Tibial nerve (tissue), 3 donors: Measurements from ENCODE around the gene COQ2.

Experiments used
- POLR2A ChIP-seq, 2 donors: fragments of 450-650 bp; IDR thresholded peaks; one replicate each; pipeline ENCODE4 v1.6.1; 2017; ENCODE audit warnings: antibody characterized with exemption in 2 of 2, mild to moderate bottlenecking in 2 of 2, moderate library complexity in 2 of 2
- TF ChIP-seq, protein P1 (sequence below), 5 experiments: fragments of 200-600 bp in 3 of 5; fragments of 450-650 bp in 2 of 5; sonication (generic) in 3 of 5; IDR thresholded peaks; one replicate each; pipeline ENCODE4 v1.5.1; 2016 to 2019; ENCODE audit warnings: antibody characterized with exemption in 5 of 5, mild to moderate bottlenecking in 3 of 5, moderate library complexity in 2 of 5

DNA sequence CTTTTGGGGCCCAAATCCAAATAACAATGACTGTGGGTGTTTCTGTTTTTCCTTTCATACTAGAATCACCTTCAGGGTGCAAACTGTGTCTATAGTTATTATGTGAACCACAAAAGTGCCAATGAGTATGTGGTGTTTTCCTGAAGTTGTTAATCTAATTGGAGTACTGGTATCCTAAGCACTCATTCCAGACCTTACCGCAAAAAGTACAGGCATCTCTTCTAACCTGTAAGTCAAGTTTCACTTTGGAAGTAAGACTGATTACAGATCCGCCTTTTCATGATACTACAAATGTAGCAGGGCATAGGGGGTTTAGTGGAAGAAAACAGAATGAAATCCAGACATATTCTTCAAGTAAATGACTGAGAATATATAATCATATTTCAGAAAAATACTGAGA, 16.1 kb downstream of the COQ2 start:
- TF ChIP-seq, protein P1, sequence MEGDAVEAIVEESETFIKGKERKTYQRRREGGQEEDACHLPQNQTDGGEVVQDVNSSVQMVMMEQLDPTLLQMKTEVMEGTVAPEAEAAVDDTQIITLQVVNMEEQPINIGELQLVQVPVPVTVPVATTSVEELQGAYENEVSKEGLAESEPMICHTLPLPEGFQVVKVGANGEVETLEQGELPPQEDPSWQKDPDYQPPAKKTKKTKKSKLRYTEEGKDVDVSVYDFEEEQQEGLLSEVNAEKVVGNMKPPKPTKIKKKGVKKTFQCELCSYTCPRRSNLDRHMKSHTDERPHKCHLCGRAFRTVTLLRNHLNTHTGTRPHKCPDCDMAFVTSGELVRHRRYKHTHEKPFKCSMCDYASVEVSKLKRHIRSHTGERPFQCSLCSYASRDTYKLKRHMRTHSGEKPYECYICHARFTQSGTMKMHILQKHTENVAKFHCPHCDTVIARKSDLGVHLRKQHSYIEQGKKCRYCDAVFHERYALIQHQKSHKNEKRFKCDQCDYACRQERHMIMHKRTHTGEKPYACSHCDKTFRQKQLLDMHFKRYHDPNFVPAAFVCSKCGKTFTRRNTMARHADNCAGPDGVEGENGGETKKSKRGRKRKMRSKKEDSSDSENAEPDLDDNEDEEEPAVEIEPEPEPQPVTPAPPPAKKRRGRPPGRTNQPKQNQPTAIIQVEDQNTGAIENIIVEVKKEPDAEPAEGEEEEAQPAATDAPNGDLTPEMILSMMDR (IDR thresholded peaks at IDR 0.05), result no peak
- TF ChIP-seq POLR2A (IDR thresholded peaks at IDR 0.05), result no peak
